HCT116 (cell line): ENCODE results near the gene ZNF773. TPM values are rescaled to one million over a fixed set of nuclear protein-coding genes. Genes with fewer than 3 reads are reported as not detected.
"Not testable (repeated sequence)": the region's sequence is repeated elsewhere in the genome, so short reads cannot be mapped to it uniquely, and the experiment has no call there.

ENCODE experiments used
- ATAC-seq: fragments of 200-7000 bp; cut with Tn5 transposase; 2 replicates; pipeline ENCODE4 v1.9.1; 2020; ENCODE audit warnings: mild to moderate bottlenecking, moderate library complexity
- Bru-seq: library from RNA; stranded (reverse); fragments of 400-500 nt; gene quantifications from one replicate; lab custom pipeline; 2021; lab: Mats Ljungman, UMichigan
- BruChase-seq, 2 experiments: library from RNA; stranded (reverse); fragments of 400-500 nt; gene quantifications; one replicate each; lab custom pipeline; 2021; lab: Mats Ljungman, UMichigan
- BruUV-seq: library from RNA; stranded (reverse); fragments of 400-500 nt; replicated peaks from 2 replicates; lab custom pipeline; 2021; lab: Mats Ljungman, UMichigan
- CTCF ChIA-PET: fragments of 300-600 bp; sonication (Branson Sonifier 250); formaldehyde crosslinking; loops from one replicate; lab custom pipeline; 2021; ENCODE audit warnings: antibody characterized with exemption; lab: Charles Lee
- POLR2A ChIA-PET: fragments of 300-600, 350-600 bp; sonication (Branson Sonifier 250); formaldehyde crosslinking; loops from one replicate; lab custom pipeline; 2021; ENCODE audit warnings: antibody characterized with exemption; lab: Charles Lee
- RAD21 ChIA-PET, 2 experiments: fragments of 300-600 bp; sonication (Branson Sonifier 250); formaldehyde crosslinking; loops; one replicate each; lab custom pipeline; 2023; ENCODE audit warnings: low total read pairs in 2 of 2; ENCODE audit not compliant: uncharacterized antibody in 2 of 2, unreplicated experiment in 2 of 2, low non-redundant PET in 1 of 2; lab: Charles Lee
- DNase-seq: peaks from one replicate; pipeline ENCODE4 v3.0.0-alpha.2; 2010; ENCODE audit warnings: low read depth, low spot score
- H2AFZ ChIP-seq: fragments of 200-600 bp; shearing (Covaris generic), sonication (generic); 2 replicates; pipeline ENCODE4 v1.6.1; 2017; ENCODE audit warnings: low read depth, mixed run types, mixed read lengths, antibody characterized with exemption, low read length; ENCODE audit not compliant: poor library complexity, severe bottlenecking
- H3K27ac ChIP-seq: 2 replicates; pipeline ENCODE4 v1.5.1; 2012; ENCODE audit warnings: low read depth, low read length
- H3K27me3 ChIP-seq: fragments of 200-600 bp; sonication (generic); 2 replicates; pipeline ENCODE4 v1.6.1; 2016; ENCODE audit warnings: mixed run types, low read length, mixed read lengths; ENCODE audit not compliant: insufficient read depth
- H3K36me3 ChIP-seq, 2 experiments: fragments of 200-500 bp in 1 of 2; fragments of 200-600 bp in 1 of 2; sonication (Bioruptor generic) in 1 of 2; sonication (generic) in 1 of 2; 2 replicates each; pipeline versions ENCODE4 v1.5.1 to v1.6.1; 2014 to 2016; ENCODE audit warnings: low read length in 2 of 2, inconsistent platforms in 1 of 2, mixed read lengths in 1 of 2, mixed run types in 1 of 2; ENCODE audit not compliant: insufficient read depth in 2 of 2, control insufficient read depth in 1 of 2
- H3K4me1 ChIP-seq, 2 experiments: fragments of 200-600 bp in 1 of 2; sonication (generic) in 1 of 2; 2 replicates each; pipeline versions ENCODE4 v1.5.1 to v1.6.1; 2012 to 2017; ENCODE audit warnings: low read length in 2 of 2, inconsistent platforms in 1 of 2, mild to moderate bottlenecking in 1 of 2, mixed read lengths in 1 of 2, mixed run types in 1 of 2, moderate library complexity in 1 of 2; ENCODE audit not compliant: insufficient read depth in 2 of 2, control insufficient read depth in 1 of 2
- H3K4me2 ChIP-seq: fragments of 200-600 bp; sonication (generic); 2 replicates; pipeline ENCODE4 v1.6.1; 2017; ENCODE audit warnings: mixed run types, low read length, mixed read lengths
- H3K4me3 ChIP-seq, 2 experiments: fragments of 200-600 bp in 1 of 2; sonication (generic) in 1 of 2; replicated peaks in 1 of 2; 2 replicates each; pipeline ENCODE4 v1.5.1; 2011 to 2016; ENCODE audit warnings: low read length in 2 of 2, control low read depth in 1 of 2, low read depth in 1 of 2, mild to moderate bottlenecking in 1 of 2, mixed read lengths in 1 of 2, mixed run types in 1 of 2
- H3K79me2 ChIP-seq: fragments of 200-600 bp; sonication (generic); 2 replicates; pipeline ENCODE4 v1.6.1; 2017; ENCODE audit warnings: mild to moderate bottlenecking, mixed run types, low read length, moderate library complexity, mixed read lengths; ENCODE audit not compliant: insufficient read depth
- H3K9ac ChIP-seq: fragments of 200-600 bp; sonication (generic); 2 replicates; pipeline ENCODE4 v1.6.1; 2016; ENCODE audit warnings: low read length, mixed read lengths
- H3K9me2 ChIP-seq: fragments of 200-600 bp; sonication (generic), shearing (Covaris generic); 2 replicates; pipeline ENCODE4 v1.6.1; 2017; ENCODE audit warnings: mixed run types, mild to moderate bottlenecking, moderate library complexity; ENCODE audit not compliant: insufficient read depth
- H3K9me3 ChIP-seq, 2 experiments: fragments of 200-500 bp in 1 of 2; fragments of 200-600 bp in 1 of 2; sonication (Bioruptor generic) in 1 of 2; sonication (generic) in 1 of 2; 2 replicates each; pipeline ENCODE4 v1.6.1; 2014 to 2017; ENCODE audit warnings: low read length in 2 of 2, mixed read lengths in 2 of 2, inconsistent platforms in 1 of 2, low read depth in 1 of 2, mild to moderate bottlenecking in 1 of 2, mixed run types in 1 of 2, moderate library complexity in 1 of 2; ENCODE audit not compliant: control insufficient read depth in 1 of 2, insufficient read depth in 1 of 2
- H4K20me1 ChIP-seq: fragments of 200-600 bp; sonication (generic), shearing (Covaris generic); 2 replicates; pipeline ENCODE4 v1.6.1; 2017; ENCODE audit warnings: mixed run types, mild to moderate bottlenecking, moderate library complexity; ENCODE audit not compliant: insufficient read depth
- ATF3 ChIP-seq: IDR thresholded peaks from 2 replicates; pipeline ENCODE4 v1.6.1; 2012
- CBX3 ChIP-seq: IDR thresholded peaks from 2 replicates; pipeline ENCODE4 v1.6.1; 2012; ENCODE audit warnings: low read depth
- CTCF ChIP-seq, 3 experiments: fragments of 200-600 bp in 1 of 3; sonication (generic) in 1 of 3; IDR thresholded peaks in 2 of 3; conservative IDR thresholded peaks in 1 of 3; 2 replicates each; pipeline ENCODE4 v1.5.1; 2012 to 2017; ENCODE audit warnings: low read depth in 2 of 3, low read length in 2 of 3, antibody characterized with exemption in 1 of 3, borderline replicate concordance in 1 of 3, control low read depth in 1 of 3, mild to moderate bottlenecking in 1 of 3, mixed read lengths in 1 of 3, mixed run types in 1 of 3, moderate library complexity in 1 of 3; ENCODE audit not compliant: insufficient read depth in 1 of 3
- EZH2 ChIP-seq: fragments of 200-600 bp; sonication (generic); IDR thresholded peaks from 2 replicates; pipeline ENCODE4 v1.6.1; 2017; ENCODE audit warnings: antibody characterized with exemption, mixed run types
- EZH2phosphoT487 ChIP-seq: fragments of 200-600 bp; IDR thresholded peaks from 2 replicates; pipeline ENCODE4 v1.6.1; 2018; ENCODE audit warnings: antibody characterized with exemption, borderline replicate concordance
- MAX ChIP-seq: IDR thresholded peaks from 2 replicates; pipeline ENCODE4 v1.6.1; 2012
- POLR2A ChIP-seq: IDR thresholded peaks from 2 replicates; pipeline ENCODE4 v1.7.0; 2011; ENCODE audit warnings: borderline replicate concordance; ENCODE audit not compliant: insufficient read depth, insufficient read length; ENCODE audit errors: extremely low read depth
- RAD21 ChIP-seq: IDR thresholded peaks from 2 replicates; pipeline ENCODE4 v1.6.1; 2012; ENCODE audit warnings: low read depth, mild to moderate bottlenecking
- SP1 ChIP-seq: IDR thresholded peaks from 2 replicates; pipeline ENCODE4 v1.6.1; 2012; ENCODE audit warnings: low read depth
- SRF ChIP-seq: IDR thresholded peaks from 2 replicates; pipeline ENCODE4 v1.6.1; 2012; ENCODE audit warnings: low read depth
- TCF7L2 ChIP-seq: IDR thresholded peaks from 2 replicates; pipeline ENCODE4 v1.7.0; 2011; ENCODE audit warnings: borderline replicate concordance, inconsistent platforms; ENCODE audit not compliant: insufficient read depth, insufficient read length; ENCODE audit errors: extremely low read depth
- YY1 ChIP-seq: IDR thresholded peaks from 2 replicates; pipeline ENCODE4 v1.6.1; 2011; ENCODE audit warnings: low read length, low read depth, moderate library complexity, mild to moderate bottlenecking; ENCODE audit not compliant: insufficient replicate concordance; ENCODE audit errors: extremely low read depth
- ZBTB33 ChIP-seq: IDR thresholded peaks from 2 replicates; pipeline ENCODE4 v1.6.1; 2011; ENCODE audit warnings: mild to moderate bottlenecking, low read length, moderate library complexity; ENCODE audit not compliant: insufficient replicate concordance; ENCODE audit errors: extremely low read depth
- ZNF274 ChIP-seq: fragments of 200-500 bp; sonication (Bioruptor generic); IDR thresholded peaks from 2 replicates; pipeline ENCODE4 v1.6.1; 2014; ENCODE audit warnings: mild to moderate bottlenecking, low read depth, low read length, inconsistent platforms
- intact Hi-C: fragments of 100-400 bp; cut with micrococcal nuclease; formaldehyde crosslinking; loops from 2 replicates; pipeline ENCODE4 v1.10.0; 2022
- long read RNA-seq: library from polyadenylated mRNA; unstranded; transcript quantifications from one replicate; pipeline ENCODE4 v2.0.0, GENCODE V29; 2021; ENCODE audit not compliant: unreplicated experiment
- polyA plus RNA-seq: library from polyadenylated mRNA; unstranded; fragments of >200 nt; gene quantifications from 2 replicates; pipeline ENCODE4 v1.2.1, GENCODE V29; 2012; ENCODE audit warnings: missing spikeins
- total RNA-seq: library from RNA; stranded (reverse); gene quantifications from one replicate; pipeline ENCODE4 v1.2.1, GENCODE V29; 2021; ENCODE audit not compliant: unreplicated experiment

The ZNF773 gene
- total RNA-seq (0.42 TPM), Bru-seq, nascent RNA (percentile 7 among the genes with signal in this experiment), BruChase-seq, experiment 1, labeled RNA remaining after a 6-hour chase (percentile 15 among the genes with signal in this experiment), BruChase-seq, experiment 2, labeled RNA remaining after a 2-hour chase (percentile 15 among the genes with signal in this experiment)
- polyA plus RNA-seq = 0.04 TPM in 1 of 2 replicates, not detected in the other
- long read RNA-seq = 0 reads

- H3K4me3 ChIP-seq, RAD21 ChIA-PET, H3K36me3 ChIP-seq, BruUV-seq, H3K4me2 ChIP-seq, ATAC-seq, H4K20me1 ChIP-seq, H3K4me1 ChIP-seq, H2AFZ ChIP-seq, H3K79me2 ChIP-seq, CTCF ChIA-PET, intact Hi-C loops, H3K9me3 ChIP-seq, H3K27me3 ChIP-seq, H3K9me2 ChIP-seq, POLR2A ChIA-PET, DNase-seq, H3K27ac ChIP-seq, H3K9ac ChIP-seq: not testable (repeated sequence)
These were observed at the start of gene ZNF773 for GRCh38 chr19:57499680-57500395. Gene ZNF773, plus strand, starts transcription at chr19:57499938. Its CDS starts 143 bp downstream, at chr19:57500081.

- DNase-seq (no peak), ATAC-seq (no peak)
- H3K36me3 ChIP-seq = no peaks in the 10 kb centered on the region
- intact Hi-C loops = no loop called here
- no peaks in the 10 kb centered on the region for H3K27me3 ChIP-seq
- H3K9me3 ChIP-seq = peaks cover 0 to 6% of the 10 kb centered on the region in 2 experiments; a peak in 2 of 4 replicates
- no peaks in the 10 kb centered on the region for H3K79me2 ChIP-seq
- no peak overlapping the region for H3K4me2 ChIP-seq
- no peak overlapping the region for H3K4me3 ChIP-seq
- no peak overlapping the region for H3K9ac ChIP-seq
- H3K27ac ChIP-seq = no peak overlapping the region
- ChIA-PET POLR2A (no interaction called here), RAD21 (no interaction called here), CTCF (no interaction called here)
- H2AFZ ChIP-seq = no peak overlapping the region
- BruUV-seq = no TSS peak
- no peaks in the 10 kb centered on the region for H4K20me1 ChIP-seq
- H3K4me1 ChIP-seq = no peaks in the 10 kb centered on the region
- H3K9me2 ChIP-seq = no peaks in the 10 kb centered on the region
- TF ChIP-seq TCF7L2 = no peak
- no peak for TF ChIP-seq SP1
- no peak for TF ChIP-seq EZH2phosphoT487
- no peak for TF ChIP-seq CBX3
- TF ChIP-seq MAX = no peak
- TF ChIP-seq POLR2A = no peak
- TF ChIP-seq ZBTB33 = no peak
- TF ChIP-seq CTCF (IDR thresholded peaks at IDR 0.05 in 2 of 3, conservative IDR thresholded peaks at IDR 0.05 in 1 of 3; ENCODE audit: borderline replicate concordance in 1 of 3, insufficient read depth in 1 of 3, low read depth in 2 of 3, low read length in 2 of 3) = no peak
- no peak for TF ChIP-seq ATF3
- TF ChIP-seq ZNF274 = no peak
- no peak for TF ChIP-seq SRF
- no peak for TF ChIP-seq YY1
- TF ChIP-seq RAD21 = no peak
- TF ChIP-seq EZH2 = no peak
These were observed 47.4 kb upstream of the ZNF773 start for GRCh38 chr19:57452307-57452706.
